GM12878 (cell line): ENCODE results near the gene SNAPIN. TPM values are rescaled to one million over a fixed set of nuclear protein-coding genes. Genes with fewer than 3 reads are reported as not detected.

Source experiments
- BCL11A ChIP-seq: IDR thresholded peaks from 2 replicates; pipeline ENCODE4 v1.6.1; 2011; ENCODE audit warnings: low read depth, low read length
- CBX5 ChIP-seq: sonication (generic); IDR thresholded peaks from 2 replicates; pipeline ENCODE4 v1.6.1; 2016; ENCODE audit warnings: low read depth, moderate library complexity, mild to moderate bottlenecking, inconsistent platforms
- CHD2 ChIP-seq: IDR thresholded peaks from 2 replicates; pipeline ENCODE4 v1.6.1; 2011; ENCODE audit warnings: low read depth, low read length, improper control_type of control experiment, borderline replicate concordance
- CHD4 ChIP-seq: fragments of 200-600 bp; sonication (generic); IDR thresholded peaks from 2 replicates; pipeline ENCODE4 v1.6.1; 2016; ENCODE audit warnings: mild to moderate bottlenecking
- HDAC6 ChIP-seq: fragments of 200-600 bp; sonication (generic); IDR thresholded peaks from one replicate; pipeline ENCODE4 v1.8.0; 2017; ENCODE audit warnings: antibody characterized with exemption; ENCODE audit not compliant: unreplicated experiment
- MEF2B ChIP-seq: fragments of 450-650 bp; IDR thresholded peaks from 2 replicates; pipeline ENCODE4 v1.6.1; 2018; ENCODE audit warnings: mild to moderate bottlenecking, moderate library complexity; ENCODE audit not compliant: partially characterized antibody, poor library complexity, severe bottlenecking
- MYC ChIP-seq: IDR thresholded peaks from 2 replicates; pipeline ENCODE4 v1.6.1; 2011; ENCODE audit warnings: mild to moderate bottlenecking, low read length, moderate library complexity, inconsistent platforms; ENCODE audit not compliant: insufficient read depth, insufficient replicate concordance, insufficient read length, severe bottlenecking
- NFIC ChIP-seq: IDR thresholded peaks from 2 replicates; pipeline ENCODE4 v1.6.1; 2012; ENCODE audit warnings: low read depth, mild to moderate bottlenecking, inconsistent platforms, low read length, moderate library complexity
- NFYA ChIP-seq: IDR thresholded peaks from 2 replicates; pipeline ENCODE4 v1.6.1; 2011; ENCODE audit warnings: low read depth, mild to moderate bottlenecking, low read length, improper control_type of control experiment, borderline replicate concordance
- NR2C2 ChIP-seq: IDR thresholded peaks from 2 replicates; pipeline ENCODE4 v1.6.1; 2011; ENCODE audit warnings: borderline replicate concordance, low read depth; ENCODE audit not compliant: control insufficient read depth, insufficient read length
- NRF1 ChIP-seq: conservative IDR thresholded peaks from 2 replicates; pipeline ENCODE4 v1.6.1; 2011; ENCODE audit warnings: mild to moderate bottlenecking, low read depth, low read length, improper control_type of control experiment
- RCOR1 ChIP-seq: conservative IDR thresholded peaks from 2 replicates; pipeline ENCODE4 v1.6.1; 2012; ENCODE audit warnings: low read depth, low read length, improper control_type of control experiment
- RFX5 ChIP-seq: IDR thresholded peaks from 2 replicates; pipeline ENCODE4 v1.6.1; 2011; ENCODE audit warnings: low read depth, low read length, improper control_type of control experiment
- RUNX3 ChIP-seq: IDR thresholded peaks from 2 replicates; pipeline ENCODE4 v1.6.1; 2012; ENCODE audit warnings: low read length, inconsistent platforms
- SRF ChIP-seq, 2 experiments: IDR thresholded peaks; 2 replicates each; pipeline ENCODE4 v1.6.1; 2011; ENCODE audit warnings: low read depth in 2 of 2, low read length in 2 of 2, mild to moderate bottlenecking in 1 of 2, moderate library complexity in 1 of 2
- SUPT20H ChIP-seq: IDR thresholded peaks from 2 replicates; pipeline ENCODE4 v1.6.1; 2011; ENCODE audit warnings: low read depth, mild to moderate bottlenecking, low read length, moderate library complexity, borderline replicate concordance; ENCODE audit not compliant: control insufficient read depth
- SUZ12 ChIP-seq: fragments of 200-600 bp; sonication (generic); IDR thresholded peaks from one replicate; pipeline ENCODE4 v1.6.1; 2018; ENCODE audit warnings: antibody characterized with exemption, mild to moderate bottlenecking; ENCODE audit not compliant: unreplicated experiment
- USF1 ChIP-seq: IDR thresholded peaks from 2 replicates; pipeline ENCODE4 v1.6.1; 2011; ENCODE audit warnings: borderline replicate concordance, low read depth, mild to moderate bottlenecking, moderate library complexity, mixed read lengths, low read length; ENCODE audit not compliant: insufficient read depth; ENCODE audit errors: extremely low read length
- ZBED1 ChIP-seq: IDR thresholded peaks from 2 replicates; pipeline ENCODE4 v1.6.1; 2016; ENCODE audit warnings: borderline replicate concordance
- ZNF207 ChIP-seq: fragments of 450-650 bp; IDR thresholded peaks from 2 replicates; pipeline ENCODE4 v1.6.1; 2014; ENCODE audit warnings: antibody characterized with exemption, mild to moderate bottlenecking, borderline replicate concordance
- ZNF622 ChIP-seq: fragments of 450-650 bp; IDR thresholded peaks from 2 replicates; pipeline ENCODE4 v1.6.1; 2017; ENCODE audit warnings: mild to moderate bottlenecking, inconsistent platforms
- polyA plus RNA-seq, 11 experiments: library from polyadenylated mRNA; depleted of rRNA in 4 of 11; unstranded in 6 of 11; stranded (reverse) in 5 of 11; fragments of >200 nt; fragmentation: Nextera tagmentation in 4 of 11; fragmentation: Illumina TruSeq in 1 of 11; extraction: Ambion mirVana in 4 of 11; extraction: Trizol in 1 of 11; gene quantifications; 1 replicate in 1 of 11; 2 replicates in 10 of 11; pipeline versions ENCODE4 v1.2.1 to v1.2.3, GENCODE V29; 2011 to 2016; ENCODE audit warnings: inconsistent platforms in 2 of 11, missing spikeins in 2 of 11, low read depth in 1 of 11
- total RNA-seq, 4 experiments: library from RNA; depleted of rRNA in 3 of 4; stranded (reverse); fragments of >200 nt in 3 of 4; fragmentation: Illumina TruSeq in 1 of 4; extraction: Trizol in 1 of 4; gene quantifications; 2 replicates each; pipeline versions ENCODE4 v1.2.1 to v1.2.3, GENCODE V29; 2013 to 2021
- TF ChIP-seq, protein P1 (sequence below): IDR thresholded peaks from 2 replicates; pipeline ENCODE4 v1.6.1; 2011; ENCODE audit warnings: borderline replicate concordance, low read depth, mild to moderate bottlenecking, moderate library complexity, low read length; ENCODE audit not compliant: insufficient read depth, poor library complexity, severe bottlenecking
- TF ChIP-seq, protein P2 (sequence below): IDR thresholded peaks from 2 replicates; pipeline ENCODE4 v1.6.1; 2012; ENCODE audit warnings: mild to moderate bottlenecking, low read depth, low read length
- TF ChIP-seq, protein P3 (sequence below): IDR thresholded peaks from 2 replicates; pipeline ENCODE4 v1.6.1; 2011; ENCODE audit warnings: low read depth, mild to moderate bottlenecking, low read length, moderate library complexity, borderline replicate concordance; ENCODE audit errors: extremely low read depth

The SNAPIN gene
- total and polyA plus RNA-seq, 10 of the 15 experiments (the other 5 are each of a cell fraction or from before 2014, with no cell fraction given) = 12.4 to 78.1 (median 38.6) TPM

DNA sequence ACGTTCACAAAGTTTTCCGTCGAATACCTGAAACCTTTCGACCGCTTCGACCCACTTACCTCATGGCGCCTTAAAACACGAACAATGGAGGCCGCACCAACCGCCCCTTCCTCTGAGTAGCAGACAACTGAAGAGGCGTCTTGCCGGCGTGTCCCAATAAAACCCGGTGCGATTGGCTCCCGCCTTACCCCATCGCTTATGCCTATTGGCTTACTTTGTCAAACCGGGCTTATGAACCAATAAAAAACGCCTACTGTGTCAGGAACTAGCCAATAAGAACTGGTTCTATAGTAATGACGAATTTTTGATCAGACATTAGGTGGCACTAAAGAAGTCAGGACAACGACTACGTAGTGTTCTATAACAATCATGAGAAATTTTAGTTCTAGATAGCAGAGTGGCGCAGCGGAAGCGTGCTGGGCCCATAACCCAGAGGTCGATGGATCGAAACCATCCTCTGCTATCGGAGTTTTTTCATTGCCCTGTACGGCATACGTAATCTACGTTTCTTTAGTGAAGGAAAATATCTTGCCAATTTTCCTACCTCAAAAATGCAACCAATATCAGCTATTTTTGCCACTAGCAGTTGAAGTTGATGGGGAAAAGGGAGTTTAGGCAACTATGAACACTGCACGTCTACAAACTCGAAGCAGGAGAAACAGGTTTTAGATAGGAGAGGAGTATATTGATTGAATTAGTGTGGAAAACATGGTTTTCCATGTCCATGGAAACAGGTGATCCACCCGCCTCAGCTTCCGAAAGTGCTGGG is 12.5 kb downstream of the SNAPIN start, which contains the start of gene ILF2 (continued):
- TF ChIP-seq USF1 = no peak
- no peak for TF ChIP-seq SRF (IDR thresholded peaks at IDR 0.05; ENCODE audit: low read depth in 2 of 2, low read length in 2 of 2)
- TF ChIP-seq CBX5 = peak; percentile 55; the same call in 1 of the 2 replicates
- TF ChIP-seq SUZ12 = no peak
- TF ChIP-seq NR2C2 = no peak
- peak; percentile 54; the same call in 1 of the 2 replicates for TF ChIP-seq ZBED1
- TF ChIP-seq HDAC6 = peak; percentile 77
- no peak for TF ChIP-seq CHD4
- peak; percentile 55 for TF ChIP-seq MYC
- TF ChIP-seq SUPT20H = no peak
- 0 out of 2 replicates have a peak, but pooled peaks have one; percentile 62 for TF ChIP-seq ZNF207
- TF ChIP-seq, protein P1, sequence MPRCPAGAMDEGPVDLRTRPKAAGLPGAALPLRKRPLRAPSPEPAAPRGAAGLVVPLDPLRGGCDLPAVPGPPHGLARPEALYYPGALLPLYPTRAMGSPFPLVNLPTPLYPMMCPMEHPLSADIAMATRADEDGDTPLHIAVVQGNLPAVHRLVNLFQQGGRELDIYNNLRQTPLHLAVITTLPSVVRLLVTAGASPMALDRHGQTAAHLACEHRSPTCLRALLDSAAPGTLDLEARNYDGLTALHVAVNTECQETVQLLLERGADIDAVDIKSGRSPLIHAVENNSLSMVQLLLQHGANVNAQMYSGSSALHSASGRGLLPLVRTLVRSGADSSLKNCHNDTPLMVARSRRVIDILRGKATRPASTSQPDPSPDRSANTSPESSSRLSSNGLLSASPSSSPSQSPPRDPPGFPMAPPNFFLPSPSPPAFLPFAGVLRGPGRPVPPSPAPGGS = no peak
- TF ChIP-seq NRF1 = no peak
- TF ChIP-seq NFIC = peak; percentile 83
- TF ChIP-seq, protein P2, sequence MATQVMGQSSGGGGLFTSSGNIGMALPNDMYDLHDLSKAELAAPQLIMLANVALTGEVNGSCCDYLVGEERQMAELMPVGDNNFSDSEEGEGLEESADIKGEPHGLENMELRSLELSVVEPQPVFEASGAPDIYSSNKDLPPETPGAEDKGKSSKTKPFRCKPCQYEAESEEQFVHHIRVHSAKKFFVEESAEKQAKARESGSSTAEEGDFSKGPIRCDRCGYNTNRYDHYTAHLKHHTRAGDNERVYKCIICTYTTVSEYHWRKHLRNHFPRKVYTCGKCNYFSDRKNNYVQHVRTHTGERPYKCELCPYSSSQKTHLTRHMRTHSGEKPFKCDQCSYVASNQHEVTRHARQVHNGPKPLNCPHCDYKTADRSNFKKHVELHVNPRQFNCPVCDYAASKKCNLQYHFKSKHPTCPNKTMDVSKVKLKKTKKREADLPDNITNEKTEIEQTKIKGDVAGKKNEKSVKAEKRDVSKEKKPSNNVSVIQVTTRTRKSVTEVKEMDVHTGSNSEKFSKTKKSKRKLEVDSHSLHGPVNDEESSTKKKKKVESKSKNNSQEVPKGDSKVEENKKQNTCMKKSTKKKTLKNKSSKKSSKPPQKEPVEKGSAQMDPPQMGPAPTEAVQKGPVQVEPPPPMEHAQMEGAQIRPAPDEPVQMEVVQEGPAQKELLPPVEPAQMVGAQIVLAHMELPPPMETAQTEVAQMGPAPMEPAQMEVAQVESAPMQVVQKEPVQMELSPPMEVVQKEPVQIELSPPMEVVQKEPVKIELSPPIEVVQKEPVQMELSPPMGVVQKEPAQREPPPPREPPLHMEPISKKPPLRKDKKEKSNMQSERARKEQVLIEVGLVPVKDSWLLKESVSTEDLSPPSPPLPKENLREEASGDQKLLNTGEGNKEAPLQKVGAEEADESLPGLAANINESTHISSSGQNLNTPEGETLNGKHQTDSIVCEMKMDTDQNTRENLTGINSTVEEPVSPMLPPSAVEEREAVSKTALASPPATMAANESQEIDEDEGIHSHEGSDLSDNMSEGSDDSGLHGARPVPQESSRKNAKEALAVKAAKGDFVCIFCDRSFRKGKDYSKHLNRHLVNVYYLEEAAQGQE = no peak
- TF ChIP-seq RFX5 = peak; percentile 82
- peak; percentile 57 for TF ChIP-seq RUNX3
- no peak for TF ChIP-seq BCL11A
- TF ChIP-seq, protein P3, sequence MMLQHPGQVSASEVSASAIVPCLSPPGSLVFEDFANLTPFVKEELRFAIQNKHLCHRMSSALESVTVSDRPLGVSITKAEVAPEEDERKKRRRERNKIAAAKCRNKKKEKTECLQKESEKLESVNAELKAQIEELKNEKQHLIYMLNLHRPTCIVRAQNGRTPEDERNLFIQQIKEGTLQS = no peak
- TF ChIP-seq CHD2 = peak; percentile 92
- peak; percentile 12 for TF ChIP-seq MEF2B
- no peak for TF ChIP-seq RCOR1
- TF ChIP-seq ZNF622 = no peak
- TF ChIP-seq NFYA = no peak
